Mesodermal cell (in vitro differentiated cells): ENCODE results near the gene SEC14L5.
"Not testable (repeated sequence)": the region's sequence is repeated elsewhere in the genome, so short reads cannot be mapped to it uniquely, and the experiment has no call there.

Source experiments
- H3K27ac ChIP-seq: 2 replicates; pipeline ENCODE4 v1.7.0; 2013; ENCODE audit warnings: mild to moderate bottlenecking, low read depth, low read length, moderate library complexity; ENCODE audit not compliant: severe bottlenecking
- H3K36me3 ChIP-seq: 2 replicates; pipeline ENCODE4 v1.7.1; 2013; ENCODE audit warnings: mild to moderate bottlenecking, low read length, moderate library complexity; ENCODE audit not compliant: control insufficient read depth, insufficient read depth
- H3K4me1 ChIP-seq: one replicate; pipeline ENCODE4 v1.7.1; 2013; ENCODE audit warnings: mild to moderate bottlenecking, low read length; ENCODE audit not compliant: insufficient read depth, control insufficient read depth, poor library complexity, severe bottlenecking
- H3K4me3 ChIP-seq: 2 replicates; pipeline ENCODE4 v1.7.0; 2013; ENCODE audit warnings: low read length, control low read depth, mild to moderate bottlenecking; ENCODE audit not compliant: insufficient read depth, poor library complexity, severe bottlenecking; ENCODE audit errors: extremely low read depth
- H3K9me3 ChIP-seq: 2 replicates; pipeline ENCODE4 v1.7.1; 2013; ENCODE audit warnings: mild to moderate bottlenecking, low read length, moderate library complexity; ENCODE audit not compliant: control insufficient read depth
- WGBS, 2 experiments: methylation state at CpG; one replicate each; pipeline ENCODE4 v1.1.5; 2013; ENCODE audit warnings: missing lambda C conversion rate in 2 of 2; ENCODE audit not compliant: insufficient coverage in 2 of 2; 5-methylcytosine and 5-hydroxymethylcytosine counted together

The SEC14L5 gene

DNA sequence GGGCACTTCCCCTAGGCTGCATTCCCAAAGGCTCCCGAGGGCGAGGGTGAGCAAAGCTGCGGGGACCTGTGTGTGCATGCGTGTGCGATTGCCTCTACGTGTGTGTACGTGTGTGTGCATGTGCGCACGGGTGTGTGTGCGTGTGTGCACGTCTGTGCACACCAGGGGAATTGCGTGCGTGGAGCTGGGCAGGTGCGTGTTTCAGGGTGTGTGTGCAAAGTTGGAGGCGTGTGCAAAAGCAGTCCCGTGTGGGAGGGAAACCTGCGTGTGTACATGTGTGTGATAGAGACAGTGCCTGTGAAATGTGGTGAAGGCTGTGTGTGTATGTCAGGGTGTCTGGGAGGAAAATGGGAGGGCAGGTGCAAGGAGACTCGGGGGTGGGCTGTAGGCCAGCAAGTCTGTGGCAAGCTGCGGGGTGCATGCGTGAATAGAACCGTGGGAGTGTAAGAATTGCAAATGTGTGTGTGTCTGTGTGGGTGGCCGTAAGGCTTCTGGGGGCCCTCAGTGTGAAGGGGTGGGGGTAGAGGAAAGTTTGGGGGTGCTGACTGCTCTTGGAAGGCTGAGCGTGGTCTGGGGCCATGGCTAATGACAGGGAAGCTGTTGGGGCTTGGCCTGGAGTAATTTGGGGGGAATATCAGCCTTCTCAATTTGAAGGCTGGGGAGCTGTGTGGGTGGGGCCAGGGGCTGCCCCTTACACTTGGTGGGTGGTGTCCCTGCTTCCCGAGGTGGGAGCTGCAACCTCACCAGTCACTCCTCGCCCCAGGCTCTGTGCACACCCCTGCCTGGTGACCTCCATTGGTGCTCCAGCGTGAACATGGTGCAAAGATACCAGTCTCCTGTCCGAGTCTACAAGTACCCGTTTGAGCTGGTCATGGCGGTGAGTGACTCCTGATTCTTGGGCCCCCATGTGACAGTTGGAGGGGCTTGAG lies 644 bp downstream of the SEC14L5 start:
- Histone ChIP-seq H3K36me3 (no peaks in the 10 kb centered on the region), H3K4me1 (peaks cover 2% of the 10 kb centered on the region), H3K4me3 (no peak overlapping the region), H3K9me3 (no peaks in the 10 kb centered on the region), H3K27ac (no peak overlapping the region)
- 73 to 76% methylated on average over 15 to 29 of the region's 29 CpGs for WGBS, 2 experiments

GRCh38 chr16:4960579-4960978 lies 2.4 kb downstream of the SEC14L5 start:
- H3K27ac ChIP-seq: no peak overlapping the region
- H3K9me3 ChIP-seq: no peaks in the 10 kb centered on the region
- WGBS, 2 experiments: 78 to 82% methylated on average over 5 of the region's 6 CpGs
- H3K4me1 ChIP-seq: peaks cover 2% of the 10 kb centered on the region
- H3K4me3 ChIP-seq: no peak overlapping the region
- H3K36me3 ChIP-seq: no peaks in the 10 kb centered on the region

- no peak overlapping the region for H3K27ac ChIP-seq
- WGBS, 2 experiments: 80 to 88% methylated on average over 6 to 7 of the region's 7 CpGs
Observed at GRCh38 chr16:4962716-4963115, 4.6 kb downstream of the SEC14L5 start.

GRCh38 chr16:4963527-4963926 lies 5.4 kb downstream of the SEC14L5 start:
- not testable (repeated sequence) for H3K4me3 ChIP-seq, H3K4me1 ChIP-seq, H3K27ac ChIP-seq, H3K9me3 ChIP-seq, H3K36me3 ChIP-seq
- 80 to 85% methylated on average over 5 to 6 of the region's 7 CpGs for WGBS, 2 experiments

More at GRCh38 chr16:4962716-4963115, 4.6 kb downstream of the SEC14L5 start:
- Histone ChIP-seq H3K4me3 (no peak overlapping the region), H3K4me1 (peaks cover 2% of the 10 kb centered on the region), H3K36me3 (no peaks in the 10 kb centered on the region), H3K9me3 (no peaks in the 10 kb centered on the region)

GRCh38 chr16:4966736-4967453 lies 8.8 kb downstream of the SEC14L5 start:
- Histone ChIP-seq H3K9me3 (no peaks in the 10 kb centered on the region), H3K27ac (no peak overlapping the region), H3K36me3 (no peaks in the 10 kb centered on the region), H3K4me1 (peaks cover 4% of the 10 kb centered on the region), H3K4me3 (no peak overlapping the region)
- 79 to 84% methylated on average over 10 of the region's 10 CpGs for WGBS, 2 experiments

DNA sequence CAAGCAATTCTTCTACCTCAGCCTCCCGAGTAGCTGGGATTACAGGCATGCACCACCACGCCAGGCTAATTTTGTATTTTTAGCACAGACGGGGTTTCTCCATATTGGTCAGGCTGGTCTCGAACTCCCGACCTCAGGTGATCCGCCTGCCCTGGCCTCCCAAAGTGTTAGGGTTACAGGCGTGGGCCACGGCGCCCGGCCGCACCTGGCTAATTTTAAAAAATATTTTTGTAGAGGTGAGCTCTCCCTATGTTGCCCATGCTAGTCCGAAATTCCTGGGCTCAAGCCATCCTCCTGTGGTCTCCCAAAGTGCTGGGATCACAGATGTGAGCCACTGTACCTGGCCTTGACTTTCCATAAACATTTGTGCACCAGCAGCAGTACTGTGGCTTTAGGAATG lies 10.1 kb downstream of the SEC14L5 start:
- not testable (repeated sequence) for H3K36me3 ChIP-seq, H3K4me1 ChIP-seq, H3K9me3 ChIP-seq, H3K27ac ChIP-seq, H3K4me3 ChIP-seq
- 74 to 85% methylated on average over 7 to 11 of the region's 12 CpGs for WGBS, 2 experiments

- Histone ChIP-seq H3K36me3 (no peaks in the 10 kb centered on the region), H3K27ac (no peak overlapping the region), H3K4me3 (no peak overlapping the region), H3K9me3 (peaks cover 7% of the 10 kb centered on the region), H3K4me1 (peaks cover 4% of the 10 kb centered on the region)
- 62 to 68% methylated on average over 12 to 13 of the region's 13 CpGs for WGBS, 2 experiments
Observed at GRCh38 chr16:4968879-4969483, 10.9 kb downstream of the SEC14L5 start.

GRCh38 chr16:4970010-4970409 lies 11.9 kb downstream of the SEC14L5 start:
- H3K4me1 ChIP-seq: peaks cover 4% of the 10 kb centered on the region
- 43 to 59% methylated on average over 3 of the region's 3 CpGs for WGBS, 2 experiments
- no peaks in the 10 kb centered on the region for H3K36me3 ChIP-seq
- no peak overlapping the region for H3K4me3 ChIP-seq
- H3K9me3 ChIP-seq: peaks cover 7% of the 10 kb centered on the region
- no peak overlapping the region for H3K27ac ChIP-seq

GRCh38 chr16:4972938-4973587 lies 14.9 kb downstream of the SEC14L5 start:
- Histone ChIP-seq H3K36me3 (no peaks in the 10 kb centered on the region), H3K4me1 (peaks cover 4% of the 10 kb centered on the region), H3K27ac (no peak overlapping the region)

DNA sequence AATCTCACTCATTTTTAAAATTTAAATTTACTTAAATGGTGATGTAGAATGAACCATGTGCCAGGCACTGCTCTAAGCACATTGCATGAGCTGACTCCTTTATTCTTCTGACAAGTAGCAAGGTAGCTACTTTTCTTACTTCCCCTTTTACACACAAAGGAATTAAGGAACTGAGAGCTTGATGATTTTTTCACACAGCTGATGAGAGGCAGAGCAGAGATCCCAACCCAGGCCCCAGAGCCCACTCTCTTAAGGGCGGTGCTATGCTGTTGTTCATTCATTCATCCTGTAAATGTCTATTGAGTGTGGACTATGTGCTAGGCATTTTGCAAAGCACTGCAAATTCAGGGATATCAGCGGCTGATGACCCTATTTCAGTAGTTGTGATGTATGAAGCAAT lies 17.9 kb downstream of the SEC14L5 start:
- Histone ChIP-seq H3K36me3 (no peaks in the 10 kb centered on the region), H3K4me1 (peaks cover 8% of the 10 kb centered on the region), H3K9me3 (peaks cover 10% of the 10 kb centered on the region), H3K4me3 (no peak overlapping the region), H3K27ac (no peak overlapping the region)
- WGBS, 2 experiments: 88 to 100% methylated on average over 2 of the region's 2 CpGs

More at GRCh38 chr16:4972938-4973587, 14.9 kb downstream of the SEC14L5 start:
- WGBS, 2 experiments: 45 to 56% methylated on average over 6 to 7 of the region's 8 CpGs
- H3K4me3 ChIP-seq: no peak overlapping the region
- peaks cover 10% of the 10 kb centered on the region for H3K9me3 ChIP-seq
